Gastroesophageal sphincter (tissue), 4 donors: ENCODE results near the gene GCNT4. TPM values are rescaled to one million over a fixed set of nuclear protein-coding genes. Genes with fewer than 3 reads are reported as not detected.

Experiments
- ATAC-seq: fragments of 150-250 bp; one replicate; pipeline ENCODE4 v1.9.1; 2016; ENCODE audit warnings: mild to moderate bottlenecking, moderate library complexity
- H3K27ac ChIP-seq, 4 donors: fragments of 200-600 bp; sonication (generic) in 3 of 4; 1 replicate in 3 of 4; 2 replicates in 1 of 4; pipeline ENCODE4 v1.5.1; 2016 to 2019
- H3K27me3 ChIP-seq: fragments of 200-600 bp; sonication (generic); one replicate; pipeline ENCODE4 v1.5.1; 2019
- H3K36me3 ChIP-seq, 2 donors: fragments of 200-600 bp; sonication (generic); one replicate each; pipeline ENCODE4 v1.5.1; 2019; ENCODE audit warnings: control low read depth in 1 of 2
- H3K4me1 ChIP-seq, 3 donors: fragments of 200-600 bp; sonication (generic); 1 replicate in 2 of 3; 2 replicates in 1 of 3; pipeline ENCODE4 v1.5.1; 2016 to 2019; ENCODE audit warnings: control low read depth in 2 of 3
- H3K4me3 ChIP-seq, 2 donors: fragments of 200-600 bp; sonication (generic); one replicate each; pipeline ENCODE4 v1.5.1; 2019; ENCODE audit warnings: mild to moderate bottlenecking in 1 of 2, moderate library complexity in 1 of 2
- H3K9me3 ChIP-seq, 3 donors: fragments of 200-600 bp; sonication (generic); one replicate each; pipeline ENCODE4 v1.5.1; 2017 to 2019; ENCODE audit warnings: control low read depth in 2 of 3
- CTCF ChIP-seq, 4 experiments: fragments of 200-600 bp in 2 of 4; fragments of 450-650 bp in 2 of 4; sonication (generic) in 1 of 4; IDR thresholded peaks; one replicate each; pipeline ENCODE4 v1.5.1; 2017 to 2019; ENCODE audit warnings: antibody characterized with exemption in 4 of 4, mild to moderate bottlenecking in 2 of 4, moderate library complexity in 2 of 4
- EP300 ChIP-seq: sonication (generic); formaldehyde crosslinking; IDR thresholded peaks from one replicate; pipeline ENCODE4 v1.6.1; 2017; ENCODE audit warnings: antibody characterized with exemption, mild to moderate bottlenecking
- POLR2A ChIP-seq, 2 donors: fragments of 450-650 bp; IDR thresholded peaks; one replicate each; pipeline ENCODE4 v1.6.1; 2017; ENCODE audit warnings: antibody characterized with exemption in 2 of 2, mild to moderate bottlenecking in 2 of 2, moderate library complexity in 1 of 2
- POLR2AphosphoS5 ChIP-seq: sonication (generic); formaldehyde crosslinking; IDR thresholded peaks from one replicate; pipeline ENCODE4 v1.6.1; 2017; ENCODE audit warnings: antibody characterized with exemption
- WGBS, 2 donors: methylation state at CpG; one replicate each; pipeline ENCODE4 v1.1.5; 2018; ENCODE audit warnings: low coverage in 1 of 2; 5-methylcytosine and 5-hydroxymethylcytosine counted together
- total RNA-seq, 4 donors: library from RNA; depleted of rRNA; stranded (reverse); fragments of >200 nt; gene quantifications; one replicate each; pipeline ENCODE4 v1.1.0, GENCODE V29; 2016

The GCNT4 gene
- total RNA-seq, 4 donors from 2014 or later: 4.0 to 14.3 (median 6.0) TPM

GRCh38 chr5:75055727-75056144, 3.4 kb upstream of the GCNT4 start:
- peak overlapping the region in 2 of 4 donors; percentile 59 to 96 for H3K27ac ChIP-seq

GRCh38 chr5:75054134-75054930, 2.0 kb upstream of the GCNT4 start:
- ATAC-seq: no peak
- peak overlapping the region; percentile 56 to 92 for H3K4me3 ChIP-seq
- no peaks in the 10 kb centered on the region for H3K27me3 ChIP-seq
- peak overlapping the region; percentile 81 to 97 (median 96) for H3K27ac ChIP-seq
- 21 to 25% methylated on average over 7 to 20 of the region's 28 CpGs for WGBS, 2 donors
- H3K4me1 ChIP-seq: peaks cover 0 to 51% (median 11%) of the 10 kb centered on the region in 3 donors
- H3K9me3 ChIP-seq: no peaks in the 10 kb centered on the region
- TF ChIP-seq POLR2AphosphoS5 (no peak), CTCF (IDR thresholded peaks at IDR 0.05) (no peak), EP300 (no peak), POLR2A (IDR thresholded peaks at IDR 0.05) (no peak)
- no peaks in the 10 kb centered on the region for H3K36me3 ChIP-seq

More at GRCh38 chr5:75055727-75056144, 3.4 kb upstream of the GCNT4 start:
- no peak overlapping the region for H3K4me3 ChIP-seq
- no peaks in the 10 kb centered on the region for H3K36me3 ChIP-seq
- no peaks in the 10 kb centered on the region for H3K9me3 ChIP-seq
- peaks cover 0 to 37% (median 11%) of the 10 kb centered on the region in 3 donors for H3K4me1 ChIP-seq
- ATAC-seq: no peak
- no peaks in the 10 kb centered on the region for H3K27me3 ChIP-seq
- WGBS, 2 donors: 17% methylated on average over 1 of the region's 1 CpG; no CpG with 5 or more reads in 1 of the 2 donors
- no peak for TF ChIP-seq EP300
- TF ChIP-seq POLR2AphosphoS5: no peak
- no peak for TF ChIP-seq POLR2A (IDR thresholded peaks at IDR 0.05)

- Histone ChIP-seq H3K27ac (peak overlapping the region; percentile 81 to 97 (median 96)), H3K36me3 (no peaks in the 10 kb centered on the region), H3K27me3 (no peaks in the 10 kb centered on the region), H3K9me3 (no peaks in the 10 kb centered on the region), H3K4me3 (peak overlapping the region; percentile 56 to 92), H3K4me1 (peaks cover 0 to 59% (median 11%) of the 10 kb centered on the region in 3 donors)
- 0 to 1% methylated on average over 3 to 18 of the region's 95 CpGs for WGBS, 2 donors
- TF ChIP-seq EP300: no peak
- TF ChIP-seq POLR2AphosphoS5: peak; percentile 70
- peak in 3 of 4 experiments; percentile 4 to 41 (median 21) for TF ChIP-seq CTCF (IDR thresholded peaks at IDR 0.05)
- peak; percentile 56 to 59 for TF ChIP-seq POLR2A (IDR thresholded peaks at IDR 0.05)
- peak; percentile 60 for ATAC-seq
Measured at GRCh38 chr5:75053304-75054133, 1.2 kb upstream of the GCNT4 start.

GRCh38 chr5:75053054-75053303, 621 bp upstream of the GCNT4 start:
- TF ChIP-seq CTCF (IDR thresholded peaks at IDR 0.05): no peak
- no peak for TF ChIP-seq POLR2AphosphoS5
- TF ChIP-seq EP300: no peak
- no peak for TF ChIP-seq POLR2A (IDR thresholded peaks at IDR 0.05)
- no peak for ATAC-seq
- peak overlapping the region; percentile 56 to 92 for H3K4me3 ChIP-seq
- no CpG with 5 or more reads among the region's 40 CpGs for WGBS, 2 donors
- H3K4me1 ChIP-seq: peaks cover 0 to 65% (median 11%) of the 10 kb centered on the region in 3 donors
- H3K27me3 ChIP-seq: no peaks in the 10 kb centered on the region
- H3K36me3 ChIP-seq: no peaks in the 10 kb centered on the region
- H3K27ac ChIP-seq: peak overlapping the region; percentile 81 to 97 (median 96)
- no peaks in the 10 kb centered on the region for H3K9me3 ChIP-seq

GRCh38 chr5:75051217-75051751, 1.1 kb downstream of the GCNT4 start:
- peaks cover 0 to 2% of the 10 kb centered on the region in 2 donors for H3K36me3 ChIP-seq
- H3K27ac ChIP-seq: peak overlapping the region in 3 of 4 donors; percentile 28 to 97 (median 96)
- 53 to 64% methylated on average over 5 to 7 of the region's 7 CpGs for WGBS, 2 donors

More at GRCh38 chr5:75051217-75051751, 1.1 kb downstream of the GCNT4 start:
- Histone ChIP-seq H3K4me3 (peak overlapping the region in 1 of 2 donors; percentile 92), H3K9me3 (no peaks in the 10 kb centered on the region), H3K27me3 (no peaks in the 10 kb centered on the region), H3K4me1 (peaks cover 0 to 67% (median 11%) of the 10 kb centered on the region in 3 donors)
- no peak for ATAC-seq
- no peak for TF ChIP-seq EP300
- TF ChIP-seq POLR2A (IDR thresholded peaks at IDR 0.05): no peak
- no peak for TF ChIP-seq CTCF (IDR thresholded peaks at IDR 0.05)
- TF ChIP-seq POLR2AphosphoS5: no peak
